ENCODE data around the gene LSG1.

Gene LSG1

GRCh38 chr3:194686816-194687637, 15.0 kb upstream of the LSG1 start:
- DNase-seq: no peak

- no peak for DNase-seq
Observed at GRCh38 chr3:194686414-194686815, 14.4 kb upstream of the LSG1 start.

GRCh38 chr3:194685718-194686413, 13.9 kb upstream of the LSG1 start, which contains the start of gene FAM43A:
TSS of gene FAM43A (plus strand) at chr3:194685883. CDS start at chr3:194686827, 944 bp downstream.
- DNase-seq: peak; percentile 41

GRCh38 chr3:194685065-194685717, 13.2 kb upstream of the LSG1 start:
- no peak for DNase-seq

GRCh38 chr3:194683380-194683779, 11.4 kb upstream of the LSG1 start:
- no peak for DNase-seq

GRCh38 chr3:194682694-194683310, 10.8 kb upstream of the LSG1 start:
- peak; percentile 48 for DNase-seq

GRCh38 chr3:194682189-194682693, 10.2 kb upstream of the LSG1 start:
- no peak for DNase-seq

GRCh38 chr3:194680888-194681615, 9.1 kb upstream of the LSG1 start:
- DNase-seq: no peak

- DNase-seq: no peak
Observed at GRCh38 chr3:194676471-194676870, 4.5 kb upstream of the LSG1 start.

- DNase-seq: no peak
Observed at GRCh38 chr3:194675680-194676079, 3.7 kb upstream of the LSG1 start.

GRCh38 chr3:194675081-194675640, 3.2 kb upstream of the LSG1 start:
- DNase-seq: no peak

- no peak for DNase-seq
Observed at GRCh38 chr3:194673761-194674160, 1.8 kb upstream of the LSG1 start.

- no peak for DNase-seq
Observed at GRCh38 chr3:194672876-194673275, 885 bp upstream of the LSG1 start.

- DNase-seq: no peak
Observed at GRCh38 chr3:194671511-194671899, 486 bp downstream of the LSG1 start.

GRCh38 chr3:194667363-194667762, 4.6 kb downstream of the LSG1 start:
- DNase-seq: no peak

- no peak for DNase-seq
Observed at GRCh38 chr3:194664857-194665256, 7.1 kb downstream of the LSG1 start.

- no peak for DNase-seq
Observed at GRCh38 chr3:194661946-194662345, 10.0 kb downstream of the LSG1 start.

GRCh38 chr3:194661374-194661773, 10.6 kb downstream of the LSG1 start:
- no peak for DNase-seq

- DNase-seq: no peak
Observed at GRCh38 chr3:194659778-194660177, 12.2 kb downstream of the LSG1 start.

GRCh38 chr3:194658477-194659242, 13.3 kb downstream of the LSG1 start:
- DNase-seq: no peak

- DNase-seq: no peak
Observed at GRCh38 chr3:194657439-194657838, 14.6 kb downstream of the LSG1 start.

Data from NCI-H1092 (cell line).